NCI-H1930 (cell line): ENCODE data around the gene PFN1.
A peak's percentile ranks its signal among the peaks of the same experiment; 100 is the strongest.
"Not testable (repeated sequence)": the region's sequence is repeated elsewhere in the genome, so short reads cannot be mapped to it uniquely, and the experiment has no call there.

Source experiments
- DNase-seq, 2 experiments: peaks; one replicate each; lab custom pipeline; 2025; lab: John Stamatoyannopoulos, UW

PFN1 gene

DNA sequence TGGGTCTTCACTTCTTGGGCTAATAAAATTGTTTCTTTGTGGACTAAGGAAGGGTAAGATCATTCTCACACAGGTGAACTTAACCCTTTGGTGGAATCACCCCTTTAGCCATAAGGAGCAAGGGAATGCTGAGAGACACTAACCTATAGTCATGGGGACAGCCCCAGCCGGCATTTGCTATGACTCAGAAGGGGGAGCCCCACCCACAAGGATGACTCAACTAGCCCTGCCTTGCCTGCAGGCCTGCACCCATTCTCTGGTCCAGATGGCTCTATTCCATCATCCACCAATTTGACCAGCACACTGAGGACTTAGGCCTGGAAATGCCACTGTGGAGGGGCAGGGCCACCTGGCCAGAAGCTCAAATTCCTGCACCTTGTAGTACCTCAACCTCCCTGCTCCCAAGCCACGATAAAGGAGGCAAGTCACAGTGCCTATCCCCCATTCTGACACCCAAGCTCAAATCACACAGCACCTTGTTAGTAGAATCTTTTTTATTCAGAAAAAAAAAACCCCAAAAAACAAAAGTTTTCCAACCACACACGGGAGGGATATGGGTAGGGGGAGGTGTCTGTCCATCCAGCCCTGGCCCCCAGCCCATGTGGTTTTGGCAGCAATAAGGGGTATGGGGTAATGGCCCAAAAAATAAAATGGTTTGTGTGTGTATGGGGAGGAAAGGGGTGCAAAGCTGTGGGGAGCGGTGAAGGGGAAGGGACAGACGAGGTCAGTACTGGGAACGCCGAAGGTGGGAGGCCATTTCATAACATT lies 3.0 kb downstream of the PFN1 start:
- DNase-seq = no peak

DNA sequence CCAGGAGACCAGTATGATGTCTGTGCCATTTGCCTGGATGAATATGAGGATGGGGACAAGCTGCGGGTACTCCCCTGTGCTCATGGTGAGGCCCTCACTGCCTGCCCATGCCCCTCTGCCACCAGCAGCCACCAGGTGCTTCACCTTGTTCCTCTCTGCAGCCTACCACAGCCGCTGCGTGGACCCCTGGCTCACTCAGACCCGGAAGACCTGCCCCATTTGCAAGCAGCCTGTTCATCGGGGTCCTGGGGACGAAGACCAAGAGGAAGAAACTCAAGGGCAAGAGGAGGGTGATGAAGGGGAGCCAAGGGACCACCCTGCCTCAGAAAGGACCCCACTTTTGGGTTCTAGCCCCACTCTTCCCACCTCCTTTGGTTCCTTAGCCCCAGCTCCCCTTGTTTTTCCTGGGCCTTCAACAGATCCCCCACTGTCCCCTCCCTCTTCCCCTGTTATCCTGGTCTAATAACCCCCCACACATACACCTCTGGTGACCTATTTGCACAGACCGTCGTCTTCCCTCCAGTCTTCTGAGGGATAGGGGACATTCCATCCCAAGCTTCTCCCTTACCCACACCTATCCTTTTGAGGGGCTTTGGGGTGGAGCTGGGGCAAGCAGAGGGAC lies 3.7 kb downstream of the PFN1 start:
- DNase-seq = no peak

DNA sequence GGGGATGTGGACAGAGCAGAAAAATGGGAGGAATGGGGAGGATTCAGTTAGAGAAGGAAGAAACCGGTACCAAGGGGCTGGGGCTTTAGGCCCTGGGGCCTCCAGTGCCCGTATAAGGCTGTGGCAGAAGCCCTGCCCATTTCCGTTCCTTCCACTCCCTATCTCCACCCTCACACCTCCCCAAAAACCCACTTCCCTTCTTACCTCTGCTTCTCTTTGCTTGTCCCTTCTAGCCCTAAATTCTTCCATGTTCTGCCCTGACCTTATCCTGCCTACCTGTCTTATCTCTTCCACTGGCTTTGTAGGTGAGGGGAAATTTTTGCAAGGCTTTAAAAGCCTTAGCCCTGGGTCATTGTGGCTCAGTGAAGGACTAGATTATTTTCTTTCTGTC lies 4.2 kb downstream of the PFN1 start:
- no peak for DNase-seq

DNA sequence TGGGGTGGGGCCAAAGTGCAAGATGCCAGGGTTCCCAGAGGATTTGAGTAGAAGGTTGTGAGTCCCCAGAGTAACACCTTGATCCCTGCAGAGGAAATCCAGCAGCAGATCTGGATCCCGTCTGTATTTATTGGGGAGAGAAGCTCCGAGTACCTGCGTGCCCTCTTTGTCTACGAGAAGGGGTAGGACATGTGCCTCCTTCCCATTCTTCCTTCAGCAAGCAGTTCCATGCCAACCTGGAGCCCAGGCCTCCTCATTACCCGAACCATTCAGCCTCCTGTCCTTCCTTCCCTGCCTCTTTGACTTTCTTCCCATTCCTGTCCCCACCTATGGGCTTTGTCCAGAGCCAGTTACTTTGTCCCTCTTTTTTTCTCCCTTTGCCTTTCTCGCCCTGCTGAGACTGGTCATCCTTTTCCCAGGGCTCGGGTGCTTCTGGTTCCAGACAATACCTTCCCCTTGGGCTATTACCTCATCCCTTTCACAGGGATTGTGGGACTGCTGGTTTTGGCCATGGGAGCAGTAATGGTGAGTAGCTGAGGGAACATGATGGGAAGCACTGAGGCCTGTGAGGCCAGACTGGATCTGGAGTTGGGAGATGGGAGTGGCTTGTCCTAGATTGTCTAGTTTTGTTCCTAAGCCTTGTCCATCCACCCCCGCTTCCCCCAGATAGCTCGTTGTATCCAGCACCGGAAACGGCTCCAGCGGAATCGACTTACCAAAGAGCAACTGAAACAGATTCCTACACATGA lies 5.4 kb downstream of the PFN1 start:
- no peak for DNase-seq

DNA sequence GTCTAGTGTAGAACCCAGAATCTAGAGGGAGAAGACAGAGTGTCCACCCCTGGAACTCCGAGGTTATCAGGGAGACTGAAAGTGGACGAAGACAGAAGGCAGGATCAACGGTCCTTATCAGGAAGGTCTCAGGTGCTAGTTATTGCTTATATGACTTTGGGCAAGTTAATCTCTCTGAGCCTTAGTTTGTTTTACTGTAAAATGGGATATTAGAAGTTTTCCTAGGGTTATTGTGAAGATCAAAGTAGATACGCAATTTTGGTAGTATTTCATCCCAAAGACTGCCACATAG lies 7.1 kb downstream of the PFN1 start:
- DNase-seq = no peak

DNA sequence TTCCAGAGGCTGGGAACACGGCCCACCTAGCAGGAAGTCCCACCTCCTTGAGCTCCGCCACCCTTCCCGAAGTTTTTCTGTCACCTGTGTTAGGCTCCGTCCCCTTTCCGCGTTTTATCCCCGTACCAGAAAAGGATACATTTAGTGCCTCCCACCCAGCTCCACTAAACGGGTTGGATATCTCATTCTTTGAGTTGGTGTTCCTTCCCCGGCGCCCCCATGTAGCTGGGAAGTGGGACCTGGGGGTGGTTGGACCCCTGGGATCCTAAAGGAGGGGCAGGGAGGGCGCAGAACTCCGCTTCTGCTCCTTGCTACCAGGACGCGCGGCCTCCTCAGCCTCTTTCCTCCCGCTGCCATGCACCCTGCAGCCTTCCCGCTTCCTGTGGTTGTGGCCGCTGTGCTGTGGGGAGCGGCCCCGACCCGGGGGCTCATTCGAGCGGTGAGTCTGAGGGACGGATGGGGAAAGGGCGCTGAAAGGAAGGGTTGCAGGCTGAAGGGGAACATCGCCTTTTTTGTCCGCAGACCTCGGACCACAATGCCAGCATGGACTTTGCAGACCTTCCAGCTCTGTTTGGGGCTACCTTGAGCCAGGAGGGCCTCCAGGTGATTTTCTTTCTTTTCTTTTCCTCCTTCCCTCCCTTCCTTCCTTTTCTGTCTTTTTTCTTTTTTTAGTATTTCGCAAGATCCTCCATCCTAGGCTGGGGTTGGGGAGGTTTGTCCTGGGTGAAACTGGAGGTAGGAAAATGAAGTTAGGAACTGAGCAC lies 7.6 kb downstream of the PFN1 start:
- DNase-seq = no peak

DNA sequence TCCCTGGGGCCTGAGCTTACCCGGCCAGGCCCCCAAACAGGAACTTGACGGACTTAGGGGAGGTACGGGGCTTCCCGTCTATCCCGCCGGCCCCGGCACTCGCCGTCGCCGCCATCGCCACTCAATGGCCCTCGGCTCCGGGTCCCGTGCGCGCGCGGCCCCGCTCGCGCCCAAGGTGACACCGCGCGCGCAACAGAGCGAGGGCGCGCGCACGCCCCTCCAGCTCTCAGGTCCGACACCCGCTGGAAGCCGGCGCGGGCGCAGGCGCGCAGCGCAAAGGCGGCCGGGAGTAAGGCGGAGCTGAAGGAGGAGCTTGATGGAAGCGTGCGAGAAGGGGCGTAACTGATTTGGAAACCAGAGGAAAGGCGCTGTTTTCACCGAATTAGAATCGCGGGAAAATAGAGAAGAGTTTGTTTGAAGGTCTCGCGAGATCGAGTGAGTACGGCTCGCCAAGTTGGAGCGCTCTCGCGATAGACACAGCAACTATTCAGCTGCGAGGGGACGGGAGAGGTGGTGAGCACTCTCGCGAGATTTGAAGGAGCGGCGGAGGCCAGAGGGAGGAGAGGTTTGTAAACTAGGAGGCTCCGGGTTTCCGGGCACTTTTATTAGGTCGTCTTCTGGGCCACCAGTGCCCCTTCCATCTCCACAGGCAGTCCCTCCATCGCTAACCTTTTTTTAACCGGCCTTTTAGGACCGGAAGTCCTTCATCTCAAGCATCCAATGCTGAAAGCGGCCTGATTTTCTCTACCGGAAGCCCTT lies 8.4 kb downstream of the PFN1 start, which contains the start of the genes RNF167 and SLC25A11:
RNF167 (plus strand) TSS at position 473 of the 759 bp plus-strand sequence. CDS start 642 bp downstream, outside the sequence.
SLC25A11 (minus strand) TSS at position 251 of the 759 bp plus-strand sequence; CDS start at position 115, 136 bp downstream.
- DNase-seq = peak; percentile 98 to 99

DNA sequence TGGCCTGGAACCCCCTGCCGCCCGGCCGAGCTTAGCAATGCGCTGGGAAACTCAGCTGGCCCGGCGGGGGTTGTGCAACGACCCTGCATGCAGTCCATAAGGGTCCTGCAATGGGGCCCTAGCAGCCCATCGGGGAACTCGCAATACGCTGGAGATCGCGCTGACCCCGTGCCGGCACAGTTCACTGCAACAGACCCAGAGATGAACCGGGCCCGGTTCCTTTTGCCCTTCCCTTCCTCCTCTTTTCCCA lies 8.9 kb downstream of the PFN1 start:
- no peak for DNase-seq

DNA sequence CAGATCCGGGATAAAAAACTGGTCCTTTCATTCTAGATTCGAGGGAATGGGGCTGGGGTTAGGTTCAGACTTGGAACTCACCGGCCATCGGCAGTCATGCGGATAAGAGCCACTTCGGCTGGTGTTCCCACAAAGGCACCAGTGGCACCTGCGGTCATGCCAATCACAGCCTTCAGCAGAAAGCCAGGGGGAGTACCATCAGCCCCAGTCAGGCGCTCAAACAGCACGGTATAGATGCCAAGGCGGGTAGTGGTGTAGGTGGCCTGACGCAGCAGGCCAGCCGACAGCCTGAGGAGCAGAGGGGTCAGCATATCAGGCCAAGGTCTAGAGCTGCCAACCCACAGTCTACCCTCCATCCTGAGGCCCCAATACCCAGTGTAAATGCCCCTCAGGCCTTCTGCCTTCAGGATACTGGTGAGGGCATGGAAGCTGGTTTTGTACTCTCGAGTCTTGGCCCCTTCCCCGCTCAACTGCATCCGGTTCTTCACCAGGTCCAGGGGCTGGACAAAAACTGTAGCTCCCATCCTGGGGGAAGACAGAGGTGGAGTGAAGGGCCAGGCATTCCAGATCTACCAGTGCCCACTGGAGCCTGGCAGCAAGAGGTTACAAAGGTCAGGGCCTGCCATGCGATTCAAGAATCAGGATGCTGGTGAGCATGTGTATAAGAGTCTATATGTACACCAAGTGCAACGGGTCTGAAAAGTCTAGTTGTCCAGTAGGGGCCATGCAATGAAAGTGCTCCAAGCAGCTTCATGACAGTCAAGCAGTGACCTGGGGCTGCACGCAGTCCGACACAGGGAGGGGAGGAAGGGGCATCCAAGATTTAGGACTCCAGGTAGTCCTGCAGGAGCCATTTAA lies 9.4 kb downstream of the PFN1 start:
- no peak for DNase-seq

DNA sequence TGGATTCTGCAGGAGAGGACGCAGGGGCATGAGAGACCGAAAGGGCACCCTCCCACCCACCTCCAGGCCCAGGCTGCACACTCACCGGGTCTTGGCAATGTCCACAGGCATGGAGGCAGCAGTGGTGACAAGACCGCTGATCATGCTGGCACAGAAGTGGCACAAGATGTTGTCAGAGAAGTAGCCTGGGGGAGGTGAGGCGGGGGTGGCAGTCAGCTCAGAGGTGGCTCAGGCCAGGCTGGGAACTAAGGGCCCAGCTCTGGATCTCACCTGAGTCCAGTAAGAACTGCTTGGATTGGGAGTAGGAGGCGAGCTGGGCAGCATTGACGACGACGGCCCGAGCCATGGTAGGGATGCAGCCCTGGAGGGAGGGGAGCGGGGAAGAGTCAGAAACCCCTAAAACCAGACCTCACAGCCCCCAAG lies 10.2 kb downstream of the PFN1 start:
- no peak for DNase-seq

DNA sequence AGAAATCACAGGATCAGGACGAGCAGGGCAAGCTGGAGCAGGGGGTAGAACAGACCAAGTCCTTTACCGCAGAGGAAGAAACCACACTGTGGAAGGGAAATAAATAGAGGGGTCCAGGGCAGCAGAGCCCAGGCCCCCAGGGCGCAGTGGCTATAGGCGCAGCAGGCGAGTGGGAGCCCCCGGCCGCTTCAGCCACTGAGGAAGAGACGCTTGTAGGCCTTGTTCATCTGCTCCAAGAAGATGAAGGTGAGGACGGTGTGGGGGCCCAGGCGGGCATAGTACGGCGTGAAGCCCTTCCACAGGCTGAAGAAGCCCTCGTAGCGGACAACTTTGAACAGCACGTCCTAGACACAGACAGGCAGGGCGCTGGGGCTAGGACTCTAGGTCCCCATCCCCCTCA lies 10.8 kb downstream of the PFN1 start:
- no peak for DNase-seq

DNA sequence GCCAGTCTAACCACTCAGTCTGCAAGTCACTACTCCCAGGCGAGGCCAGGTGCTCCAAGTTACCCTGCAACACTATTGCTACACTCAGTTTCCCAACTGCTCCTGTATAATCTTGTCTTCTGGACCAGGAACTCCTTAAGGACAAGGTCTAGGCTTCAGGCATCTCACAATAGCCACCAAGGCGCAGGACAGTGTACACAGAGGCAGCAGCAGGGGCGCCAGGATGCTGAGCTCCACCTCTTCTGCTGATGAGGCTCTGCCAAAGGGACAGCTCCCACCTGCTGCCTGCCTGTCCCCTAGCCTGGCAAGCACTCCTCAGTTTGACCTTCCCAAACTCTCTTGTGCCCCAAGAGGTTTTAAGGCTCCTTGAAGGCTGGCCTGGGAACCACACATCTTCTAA lies 11.9 kb downstream of the PFN1 start:
- DNase-seq = no peak

DNA sequence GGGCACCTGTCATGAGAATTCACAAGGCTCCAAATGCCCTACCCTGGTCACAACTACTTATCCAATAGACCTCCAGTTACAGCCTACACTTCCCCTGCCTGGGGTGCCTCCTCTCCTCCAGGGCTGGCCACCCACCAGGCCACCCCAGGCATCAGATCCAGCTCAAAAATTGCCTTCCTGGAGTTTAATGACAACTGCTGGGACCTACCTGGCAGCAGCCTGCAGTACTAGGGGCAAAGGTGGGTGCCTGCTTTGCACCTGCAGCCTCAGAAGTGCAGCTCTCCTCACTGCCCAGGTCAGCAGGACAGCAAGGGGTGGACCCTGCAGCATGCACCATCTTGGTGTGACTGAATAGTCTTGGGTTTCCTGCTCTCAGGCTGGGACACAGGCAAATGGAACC lies 12.7 kb downstream of the PFN1 start:
- no peak for DNase-seq

DNA sequence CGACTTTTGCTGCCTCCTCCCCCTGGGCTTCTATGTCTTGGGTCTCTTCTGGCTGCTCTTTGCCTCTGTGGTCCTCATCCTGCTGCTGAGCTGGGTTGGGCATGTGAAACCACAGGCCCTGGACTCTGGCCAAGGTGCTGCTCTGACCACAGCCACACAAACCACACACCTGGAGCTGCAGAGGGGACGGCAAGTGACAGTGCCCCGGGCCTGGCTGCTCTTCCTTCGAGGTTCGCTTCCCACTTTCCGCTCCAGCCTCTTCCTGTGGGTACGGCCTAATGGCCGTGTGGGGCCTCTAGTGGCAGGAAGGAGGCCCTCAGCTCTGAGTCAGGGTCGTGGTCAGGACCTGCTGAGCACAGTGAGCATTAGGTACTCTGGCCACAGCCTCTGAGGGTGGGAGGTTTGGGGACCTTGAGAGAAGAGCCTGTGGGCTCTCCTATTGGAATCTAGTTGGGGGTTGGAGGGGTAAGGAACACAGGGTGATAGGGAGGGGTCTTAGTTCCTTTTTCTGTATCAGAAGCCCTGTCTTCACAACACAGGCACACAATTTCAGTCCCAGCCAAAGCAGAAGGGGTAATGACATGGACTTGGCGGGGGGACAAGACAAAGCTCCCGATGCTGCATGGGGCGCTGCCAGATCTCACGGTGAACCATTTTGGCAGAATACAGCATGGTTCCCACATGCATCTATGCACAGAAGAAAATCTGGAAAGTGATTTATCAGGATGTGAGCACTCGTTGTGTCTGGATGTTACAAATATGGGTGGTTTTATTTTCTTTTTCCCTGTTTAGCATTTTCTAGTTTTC lies 14.0 kb downstream of the PFN1 start:
- DNase-seq = no peak

DNA sequence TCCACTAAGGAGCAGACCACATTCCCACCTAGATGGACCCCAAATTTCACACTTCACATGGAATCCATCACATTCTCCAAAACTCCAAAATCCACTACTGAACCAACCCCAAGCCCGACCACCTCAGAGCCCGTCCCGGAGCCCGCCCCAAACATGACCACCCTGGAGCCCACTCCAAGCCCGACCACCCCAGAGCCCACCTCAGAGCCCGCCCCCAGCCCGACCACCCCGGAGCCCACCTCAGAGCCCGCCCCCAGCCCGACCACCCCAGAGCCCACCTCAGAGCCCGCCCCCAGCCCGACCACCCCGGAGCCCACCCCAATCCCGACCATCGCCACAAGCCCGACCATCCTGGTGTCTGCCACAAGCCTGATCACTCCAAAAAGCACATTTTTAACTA lies 14.7 kb downstream of the PFN1 start:
- DNase-seq = no peak

DNA sequence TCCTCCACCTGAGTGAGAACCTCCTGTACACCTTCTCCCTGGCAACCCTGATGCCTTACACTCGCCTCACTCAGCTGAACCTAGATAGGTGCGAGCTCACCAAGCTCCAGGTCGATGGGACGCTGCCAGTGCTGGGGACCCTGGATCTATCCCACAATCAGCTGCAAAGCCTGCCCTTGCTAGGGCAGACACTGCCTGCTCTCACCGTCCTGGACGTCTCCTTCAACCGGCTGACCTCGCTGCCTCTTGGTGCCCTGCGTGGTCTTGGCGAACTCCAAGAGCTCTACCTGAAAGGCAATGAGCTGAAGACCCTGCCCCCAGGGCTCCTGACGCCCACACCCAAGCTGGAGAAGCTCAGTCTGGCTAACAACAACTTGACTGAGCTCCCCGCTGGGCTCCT lies 15.6 kb downstream of the PFN1 start:
- DNase-seq = no peak

DNA sequence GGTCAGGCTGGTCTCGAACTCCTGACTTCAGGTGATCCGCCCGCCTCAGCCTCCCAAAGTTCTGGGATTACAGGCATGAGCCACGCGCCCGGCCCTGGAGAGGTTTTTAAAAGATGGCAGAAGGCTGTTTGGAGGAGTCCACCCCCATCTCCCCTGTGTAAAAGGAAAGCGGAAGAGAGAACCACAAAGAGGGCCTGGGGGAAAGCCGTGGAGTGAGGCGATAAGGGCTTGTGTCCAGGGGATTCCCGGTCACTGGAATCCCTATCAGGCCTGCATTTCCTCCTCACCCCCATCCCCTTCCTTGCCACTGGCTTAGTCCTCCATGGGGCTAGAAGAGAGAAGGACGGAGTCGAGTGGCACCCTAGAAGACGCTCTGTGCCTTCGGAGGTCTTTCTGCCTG lies 16.4 kb downstream of the PFN1 start, which contains the start of gene GP1BA:
GP1BA (plus strand) TSS at position 315 of the 400 bp plus-strand sequence. CDS start 328 bp downstream, outside the sequence.
- no peak for DNase-seq

DNA sequence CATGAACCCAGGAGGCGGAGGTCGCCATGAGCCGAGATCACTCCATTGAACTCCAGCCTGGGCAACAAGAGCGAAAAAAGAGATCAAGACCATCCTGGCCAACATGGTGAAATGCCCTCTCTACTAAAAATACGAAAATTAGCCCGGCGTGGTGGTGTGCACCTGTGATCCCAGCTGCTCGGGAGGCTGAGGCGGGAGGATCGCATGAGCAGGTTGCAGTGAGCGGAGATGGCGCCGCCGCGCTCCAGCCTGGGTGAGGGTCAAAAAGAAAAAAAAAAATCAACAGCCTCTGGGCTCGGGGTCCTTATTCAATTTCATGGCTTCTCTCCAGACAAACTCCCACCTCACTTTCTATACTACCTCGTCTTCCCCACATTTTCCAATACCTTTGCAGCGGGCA lies 19.4 kb downstream of the PFN1 start:
- no peak for DNase-seq

DNA sequence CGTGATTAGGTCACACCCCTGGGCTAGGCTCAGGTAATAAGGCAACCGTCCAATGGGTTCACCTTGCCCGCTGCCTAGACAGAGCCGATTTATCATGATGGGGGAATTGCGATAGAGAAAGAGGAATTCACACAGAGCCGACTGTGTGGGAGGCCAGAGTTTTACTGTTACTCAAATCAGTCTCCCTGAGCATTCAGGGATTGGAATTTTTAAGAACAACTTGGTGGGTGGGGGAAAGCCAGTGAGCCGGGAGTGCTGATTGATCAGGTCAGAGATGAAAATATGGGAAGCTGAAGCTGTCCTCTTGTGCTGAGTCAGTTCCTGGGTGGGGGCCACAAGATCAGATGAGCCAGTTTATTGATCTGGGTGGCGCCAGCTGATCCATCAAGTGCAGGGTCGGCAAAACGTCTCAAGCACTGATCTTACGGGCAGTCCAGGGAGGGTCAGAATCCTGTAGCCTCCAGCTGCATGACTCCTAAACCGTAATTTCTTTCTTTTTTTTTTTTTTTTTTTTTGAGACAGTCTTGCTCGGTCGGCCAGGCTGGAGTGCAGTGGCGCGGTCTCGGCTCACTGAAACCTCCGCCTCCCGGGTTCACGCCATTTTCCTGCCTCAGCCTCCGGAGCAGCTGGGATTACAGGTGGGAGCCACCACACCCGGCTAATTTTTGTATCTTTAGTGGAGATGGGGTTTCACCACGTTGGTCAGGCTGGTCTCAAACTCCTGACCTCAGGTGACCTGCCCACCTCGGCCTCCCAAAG lies 21.6 kb downstream of the PFN1 start:
- not testable (repeated sequence) for DNase-seq
